ENCODE results near the gene SLC6A19.

SLC6A19 gene

GRCh38 chr5:1166370-1166769 lies 35.0 kb upstream of the SLC6A19 start:
- no peak for DNase-seq (ENCODE audit: low read depth)

- DNase-seq (ENCODE audit: low read depth), result no peak
These were observed 34.1 kb upstream of the SLC6A19 start for GRCh38 chr5:1167361-1167727.

- peak; percentile 43 for DNase-seq (ENCODE audit: low read depth)
These were observed 33.4 kb upstream of the SLC6A19 start for GRCh38 chr5:1167728-1168709.

GRCh38 chr5:1168796-1169195 lies 32.6 kb upstream of the SLC6A19 start:
- no peak for DNase-seq (ENCODE audit: low read depth)

- DNase-seq (ENCODE audit: low read depth), result no peak
These were observed 31.9 kb upstream of the SLC6A19 start for GRCh38 chr5:1169211-1170115.

GRCh38 chr5:1171340-1171941 lies 30.0 kb upstream of the SLC6A19 start:
- no peak for DNase-seq (ENCODE audit: low read depth)

GRCh38 chr5:1172007-1172581 lies 29.3 kb upstream of the SLC6A19 start:
- DNase-seq (ENCODE audit: low read depth), result no peak

GRCh38 chr5:1172670-1173404 lies 28.6 kb upstream of the SLC6A19 start:
- DNase-seq (ENCODE audit: low read depth), result no peak

GRCh38 chr5:1173485-1174070 lies 27.8 kb upstream of the SLC6A19 start:
- DNase-seq (ENCODE audit: low read depth), result no peak

- peak; percentile 65 for DNase-seq (ENCODE audit: low read depth)
These were observed 27.1 kb upstream of the SLC6A19 start for GRCh38 chr5:1174122-1174936.

- DNase-seq (ENCODE audit: low read depth), result no peak
These were observed 26.4 kb upstream of the SLC6A19 start for GRCh38 chr5:1175015-1175414.

GRCh38 chr5:1175801-1176472 lies 25.5 kb upstream of the SLC6A19 start:
- no peak for DNase-seq (ENCODE audit: low read depth)

- no peak for DNase-seq (ENCODE audit: low read depth)
These were observed 24.7 kb upstream of the SLC6A19 start for GRCh38 chr5:1176473-1177391.

GRCh38 chr5:1177826-1178528 lies 23.4 kb upstream of the SLC6A19 start:
- no peak for DNase-seq (ENCODE audit: low read depth)

GRCh38 chr5:1178529-1179382 lies 22.6 kb upstream of the SLC6A19 start:
- DNase-seq (ENCODE audit: low read depth), result no peak

GRCh38 chr5:1179383-1179715 lies 22.0 kb upstream of the SLC6A19 start:
- DNase-seq (ENCODE audit: low read depth), result no peak

GRCh38 chr5:1180096-1180495 lies 21.3 kb upstream of the SLC6A19 start:
- no peak for DNase-seq (ENCODE audit: low read depth)
